Kidney (tissue), 14 donors: Measurements from ENCODE around the gene DIAPH3. TPM values are rescaled to one million over a fixed set of nuclear protein-coding genes. Genes with fewer than 3 reads are reported as not detected.

Experiments
- DNase-seq, 5 donors: peaks; one replicate each; pipeline ENCODE4 v3.0.0-alpha.2; 2013 to 2020
- FAIRE-seq: peaks from 2 replicates; lab custom pipeline; 2012; peaks lifted over from hg19 to GRCh38; lab: Jason Lieb, UNC
- H3K27ac ChIP-seq, 2 donors: one replicate each; pipeline ENCODE4 v1.7.0; 2013; ENCODE audit warnings: low read depth in 2 of 2, low read length in 2 of 2, inconsistent platforms in 1 of 2
- H3K27me3 ChIP-seq: one replicate; pipeline ENCODE4 v1.7.1; 2013; ENCODE audit warnings: low read length, inconsistent platforms; ENCODE audit not compliant: control insufficient read depth, insufficient read depth
- H3K36me3 ChIP-seq, 3 donors: one replicate each; pipeline versions ENCODE4 v1.7.0 to v1.7.1; 2013; ENCODE audit warnings: low read length in 3 of 3, control low read depth in 1 of 3, inconsistent platforms in 1 of 3; ENCODE audit not compliant: insufficient read depth in 3 of 3, control insufficient read depth in 2 of 3
- H3K4me1 ChIP-seq, 3 donors: one replicate each; pipeline versions ENCODE4 v1.7.0 to v1.7.1; 2013; ENCODE audit warnings: low read length in 3 of 3, inconsistent platforms in 1 of 3, low read depth in 1 of 3; ENCODE audit not compliant: control insufficient read depth in 2 of 3, insufficient read depth in 2 of 3
- H3K4me3 ChIP-seq, 3 donors: one replicate each; pipeline versions ENCODE4 v1.7.0 to v1.8.1; 2013; ENCODE audit warnings: low read length in 3 of 3, control low read depth in 1 of 3, inconsistent platforms in 1 of 3
- H3K9ac ChIP-seq, 3 donors: one replicate each; pipeline versions ENCODE4 v1.7.0 to v1.7.1; 2013; ENCODE audit warnings: low read length in 3 of 3, control low read depth in 1 of 3, inconsistent platforms in 1 of 3
- H3K9me3 ChIP-seq, 3 donors: one replicate each; pipeline versions ENCODE4 v1.7.0 to v1.7.1; 2013; ENCODE audit warnings: low read length in 3 of 3, control low read depth in 1 of 3, inconsistent platforms in 1 of 3; ENCODE audit not compliant: control insufficient read depth in 2 of 3, insufficient read depth in 1 of 3
- CTCF ChIP-seq: IDR thresholded peaks from 3 replicates; pipeline ENCODE4 v1.5.1; 2012; ENCODE audit warnings: mild to moderate bottlenecking, moderate library complexity, borderline replicate concordance; ENCODE audit not compliant: insufficient read depth; ENCODE audit errors: extremely low read depth
- intact Hi-C: fragments of 100-400 bp; cut with DNase I; formaldehyde crosslinking; loops from one replicate; pipeline ENCODE4 v1.11.1; 2022
- polyA plus RNA-seq: library from polyadenylated mRNA; stranded (reverse); fragments of 350-450 nt; fragmentation: Illumina TruSeq; extraction: RNeasy Lipid Tissue Mini Kit (QIAGEN cat#74804); gene quantifications from one replicate; pipeline ENCODE4 v1.2.3, GENCODE V29; 2014; ENCODE audit warnings: low read depth, low replicate concordance; ENCODE audit not compliant: insufficient read depth
- total RNA-seq: library from RNA; stranded (reverse); fragmentation: NEBNext Ultra II Directional; extraction: Animal tissue kit (Norgen Biotek cat#: 25700); gene quantifications from one replicate; pipeline ENCODE4 v1.2.1, GENCODE V29; 2021
- donor health status: control.
- donor health status: control.
- donor health status: control.
- donor health status: control.
- donor health status: control.
- donor health status: DM: yes; HTN: yes; CAD: no.
- donor health status: Normal renal cell carcinoma (clear cell type).

Gene DIAPH3
- total and polyA plus RNA-seq, 2 donors from 2014 or later: 2.0 to 2.7 TPM

GRCh38 chr13:60182907-60183306, 19.2 kb upstream of the DIAPH3 start:
- H3K27me3 ChIP-seq: no peaks in the 10 kb centered on the region
- no peak for FAIRE-seq
- no peak for TF ChIP-seq CTCF
- intact Hi-C loops: no loop called here
- no peak overlapping the region for H3K4me3 ChIP-seq
- no peak overlapping the region for H3K9ac ChIP-seq
- no peak overlapping the region for H3K27ac ChIP-seq
- no peaks in the 10 kb centered on the region for H3K4me1 ChIP-seq
- DNase-seq: no peak
- H3K9me3 ChIP-seq: no peaks in the 10 kb centered on the region
- no peaks in the 10 kb centered on the region for H3K36me3 ChIP-seq

- FAIRE-seq: no peak
- Histone ChIP-seq H3K4me1 (no peaks in the 10 kb centered on the region), H3K27me3 (no peaks in the 10 kb centered on the region), H3K36me3 (no peaks in the 10 kb centered on the region), H3K4me3 (no peak overlapping the region), H3K27ac (no peak overlapping the region), H3K9ac (no peak overlapping the region), H3K9me3 (no peaks in the 10 kb centered on the region)
- intact Hi-C loops: no loop called here
- TF ChIP-seq CTCF: no peak
- no peak for DNase-seq
Measured at GRCh38 chr13:60178327-60178726, 14.6 kb upstream of the DIAPH3 start.

GRCh38 chr13:60175571-60175970, 11.8 kb upstream of the DIAPH3 start:
- no peaks in the 10 kb centered on the region for H3K4me1 ChIP-seq
- no peak overlapping the region for H3K27ac ChIP-seq
- no peaks in the 10 kb centered on the region for H3K9me3 ChIP-seq
- DNase-seq (no peak), FAIRE-seq (no peak)
- no peaks in the 10 kb centered on the region for H3K27me3 ChIP-seq
- H3K9ac ChIP-seq: no peak overlapping the region
- no peak overlapping the region for H3K4me3 ChIP-seq
- H3K36me3 ChIP-seq: no peaks in the 10 kb centered on the region
- intact Hi-C loops: no loop called here
- TF ChIP-seq CTCF: no peak

- Histone ChIP-seq H3K9ac (no peak overlapping the region), H3K27ac (no peak overlapping the region), H3K4me3 (no peak overlapping the region), H3K27me3 (no peaks in the 10 kb centered on the region), H3K36me3 (no peaks in the 10 kb centered on the region), H3K9me3 (no peaks in the 10 kb centered on the region), H3K4me1 (no peaks in the 10 kb centered on the region)
- TF ChIP-seq CTCF: no peak
- DNase-seq: no peak
- no peak for FAIRE-seq
- intact Hi-C loops: no loop called here
Measured at GRCh38 chr13:60174113-60174512, 10.4 kb upstream of the DIAPH3 start.
